GM21447 (cell line): ENCODE results near the gene MISFA.
"Not testable (repeated sequence)": the region's sequence is repeated elsewhere in the genome, so short reads cannot be mapped to it uniquely, and the experiment has no call there.

Experiments used
- ATAC-seq: cut with Tn5 transposase; IDR thresholded peaks from one replicate; pipeline ENCODE4 v1.9.1; 2021; ENCODE audit not compliant: unreplicated experiment

The MISFA gene

GRCh38 chr11:18599739-18600230 lies at the start of gene MISFA:
MISFA (plus strand) TSS chr11:18599789; CDS start chr11:18599929, 140 bp downstream.
- no peak for ATAC-seq

GRCh38 chr11:18563090-18563730 lies 36.4 kb upstream of the MISFA start:
- ATAC-seq = no peak

- ATAC-seq = no peak
Measured at GRCh38 chr11:18564149-18564548, 35.4 kb upstream of the MISFA start.

GRCh38 chr11:18566406-18566805 lies 33.2 kb upstream of the MISFA start:
- ATAC-seq = no peak

- ATAC-seq = no peak
Measured at GRCh38 chr11:18567081-18567480, 32.5 kb upstream of the MISFA start.

GRCh38 chr11:18575361-18575760 lies 24.2 kb upstream of the MISFA start:
- ATAC-seq = no peak

GRCh38 chr11:18578975-18579598 lies 20.5 kb upstream of the MISFA start:
- ATAC-seq = peak; percentile 69

- ATAC-seq = no peak
Measured at GRCh38 chr11:18580113-18580766, 19.3 kb upstream of the MISFA start.

- no peak for ATAC-seq
Measured at GRCh38 chr11:18581825-18582224, 17.8 kb upstream of the MISFA start.

GRCh38 chr11:18588297-18589252 lies 11.0 kb upstream of the MISFA start, which contains the start of gene UEVLD:
UEVLD (minus strand) TSS chr11:18588734; CDS start chr11:18588654, 80 bp downstream.
- ATAC-seq = peak; percentile 65

GRCh38 chr11:18590571-18590970 lies 9.0 kb upstream of the MISFA start:
- no peak for ATAC-seq

- not testable (repeated sequence) for ATAC-seq
Measured at GRCh38 chr11:18594088-18594487, 5.5 kb upstream of the MISFA start.

- ATAC-seq = no peak
Measured at GRCh38 chr11:18594999-18595749, 4.4 kb upstream of the MISFA start.

- no peak for ATAC-seq
Measured at GRCh38 chr11:18600915-18601569, 1.5 kb downstream of the MISFA start.

GRCh38 chr11:18608376-18608775 lies 8.8 kb downstream of the MISFA start:
- no peak for ATAC-seq

- no peak for ATAC-seq
Measured at GRCh38 chr11:18611196-18611595, 11.6 kb downstream of the MISFA start.

GRCh38 chr11:18612394-18612793 lies 12.8 kb downstream of the MISFA start:
- ATAC-seq = no peak

GRCh38 chr11:18614667-18615066 lies 15.1 kb downstream of the MISFA start:
- no peak for ATAC-seq

- ATAC-seq = peak; percentile 91
Measured at GRCh38 chr11:18615628-18616392, 16.2 kb downstream of the MISFA start.
